Kidney glomerular epithelial cell (primary cell): ENCODE results near the gene TUBA4A.

ENCODE experiments used
- DNase-seq: peaks from one replicate; lab custom pipeline; 2025; lab: John Stamatoyannopoulos, UW

Gene TUBA4A

GRCh38 chr2:219286436-219287115 is 32.9 kb upstream of the TUBA4A start:
- no peak for DNase-seq

GRCh38 chr2:219285894-219286425 is 32.2 kb upstream of the TUBA4A start:
- DNase-seq, result peak; percentile 3

- no peak for DNase-seq
Observed at GRCh38 chr2:219285373-219285735, 31.6 kb upstream of the TUBA4A start.

- no peak for DNase-seq
Observed at GRCh38 chr2:219284501-219285372, 31.0 kb upstream of the TUBA4A start.

- no peak for DNase-seq
Observed at GRCh38 chr2:219282943-219283581, 29.3 kb upstream of the TUBA4A start.

- DNase-seq, result no peak
Observed at GRCh38 chr2:219282375-219282774, 28.7 kb upstream of the TUBA4A start.

GRCh38 chr2:219281588-219281987 is 27.9 kb upstream of the TUBA4A start:
- no peak for DNase-seq

- DNase-seq, result no peak
Observed at GRCh38 chr2:219280651-219281050, 26.9 kb upstream of the TUBA4A start.

- DNase-seq, result no peak
Observed at GRCh38 chr2:219279916-219280516, 26.3 kb upstream of the TUBA4A start.

- peak; percentile 99 for DNase-seq
Observed at GRCh38 chr2:219279151-219279915, 25.6 kb upstream of the TUBA4A start, which contains the start of gene DNAJB2. DNAJB2 (plus strand) TSS chr2:219279366; CDS start chr2:219279834, 468 bp downstream.

GRCh38 chr2:219278655-219279150 is 25.0 kb upstream of the TUBA4A start:
- no peak for DNase-seq

GRCh38 chr2:219277703-219278654 is 24.3 kb upstream of the TUBA4A start:
- peak; percentile 80 for DNase-seq

- peak; percentile 92 for DNase-seq
Observed at GRCh38 chr2:219274361-219274921, 20.7 kb upstream of the TUBA4A start.

GRCh38 chr2:219273937-219274336 is 20.2 kb upstream of the TUBA4A start:
- peak; percentile 76 for DNase-seq

GRCh38 chr2:219272995-219273394 is 19.3 kb upstream of the TUBA4A start:
- DNase-seq, result no peak

GRCh38 chr2:219272356-219272755 is 18.6 kb upstream of the TUBA4A start:
- no peak for DNase-seq

- DNase-seq, result no peak
Observed at GRCh38 chr2:219271021-219271420, 17.3 kb upstream of the TUBA4A start.

- no peak for DNase-seq
Observed at GRCh38 chr2:219270055-219270372, 16.3 kb upstream of the TUBA4A start.

- peak; percentile 23 for DNase-seq
Observed at GRCh38 chr2:219269362-219270054, 15.8 kb upstream of the TUBA4A start.
